ENCODE data around the gene CRACR2B.

- TF ChIP-seq ZNF384 (IDR thresholded peaks at IDR 0.05), result no peak
- TF ChIP-seq SUZ12 (IDR thresholded peaks at IDR 0.05), result no peak
- TF ChIP-seq FOXM1 (IDR thresholded peaks at IDR 0.05; ENCODE audit: borderline replicate concordance), result no peak
- TF ChIP-seq FOXK2 (IDR thresholded peaks at IDR 0.05), result no peak
Observed at GRCh38 chr11:802693-803466, 24.8 kb upstream of the CRACR2B start.

Measured in HEK293T (cell line).